NCI-H1930 (cell line): Measurements from ENCODE around the gene MAGED2.
A peak's percentile ranks its signal among the peaks of the same experiment; 100 is the strongest.
"Not testable (repeated sequence)": the region's sequence is repeated elsewhere in the genome, so short reads cannot be mapped to it uniquely, and the experiment has no call there.

Experiments
- DNase-seq, 2 experiments: peaks; one replicate each; lab custom pipeline; 2025; lab: John Stamatoyannopoulos, UW

MAGED2 gene, protein sequence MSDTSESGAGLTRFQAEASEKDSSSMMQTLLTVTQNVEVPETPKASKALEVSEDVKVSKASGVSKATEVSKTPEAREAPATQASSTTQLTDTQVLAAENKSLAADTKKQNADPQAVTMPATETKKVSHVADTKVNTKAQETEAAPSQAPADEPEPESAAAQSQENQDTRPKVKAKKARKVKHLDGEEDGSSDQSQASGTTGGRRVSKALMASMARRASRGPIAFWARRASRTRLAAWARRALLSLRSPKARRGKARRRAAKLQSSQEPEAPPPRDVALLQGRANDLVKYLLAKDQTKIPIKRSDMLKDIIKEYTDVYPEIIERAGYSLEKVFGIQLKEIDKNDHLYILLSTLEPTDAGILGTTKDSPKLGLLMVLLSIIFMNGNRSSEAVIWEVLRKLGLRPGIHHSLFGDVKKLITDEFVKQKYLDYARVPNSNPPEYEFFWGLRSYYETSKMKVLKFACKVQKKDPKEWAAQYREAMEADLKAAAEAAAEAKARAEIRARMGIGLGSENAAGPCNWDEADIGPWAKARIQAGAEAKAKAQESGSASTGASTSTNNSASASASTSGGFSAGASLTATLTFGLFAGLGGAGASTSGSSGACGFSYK

DNA sequence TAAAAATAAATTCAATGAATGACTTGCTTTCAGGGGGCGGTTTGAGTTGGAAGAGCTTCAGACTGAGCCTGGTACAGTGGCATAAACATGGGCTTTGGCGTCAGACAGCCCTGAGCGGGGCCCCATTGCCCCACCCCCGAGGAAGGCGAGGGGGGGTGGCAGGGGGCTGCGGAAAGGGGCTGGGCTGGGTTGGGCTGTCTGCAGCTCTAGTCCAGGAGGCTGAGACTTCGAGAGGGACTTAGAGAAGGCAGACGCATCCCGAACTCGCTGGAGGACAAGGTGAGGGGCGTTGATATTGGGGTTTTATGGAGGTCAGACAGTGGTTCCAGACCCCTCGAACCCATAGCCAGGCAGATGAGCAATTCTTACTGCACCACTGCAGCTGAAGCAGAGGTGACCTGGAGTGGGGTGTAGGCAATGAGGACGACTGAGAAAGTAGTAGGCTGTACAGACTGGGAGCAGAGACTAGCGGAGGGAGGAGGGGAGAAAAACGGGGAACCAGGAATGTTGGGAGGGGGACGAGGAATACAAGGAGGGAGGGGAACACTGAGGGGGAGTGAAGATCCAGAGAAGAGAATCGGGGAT lies at the start of gene MAGED2:
MAGED2 (plus strand) TSS at position 222 of the 585 bp plus-strand sequence. CDS start 1,587 bp downstream, outside the sequence.
- DNase-seq, result peak; percentile 23 to 36

DNA sequence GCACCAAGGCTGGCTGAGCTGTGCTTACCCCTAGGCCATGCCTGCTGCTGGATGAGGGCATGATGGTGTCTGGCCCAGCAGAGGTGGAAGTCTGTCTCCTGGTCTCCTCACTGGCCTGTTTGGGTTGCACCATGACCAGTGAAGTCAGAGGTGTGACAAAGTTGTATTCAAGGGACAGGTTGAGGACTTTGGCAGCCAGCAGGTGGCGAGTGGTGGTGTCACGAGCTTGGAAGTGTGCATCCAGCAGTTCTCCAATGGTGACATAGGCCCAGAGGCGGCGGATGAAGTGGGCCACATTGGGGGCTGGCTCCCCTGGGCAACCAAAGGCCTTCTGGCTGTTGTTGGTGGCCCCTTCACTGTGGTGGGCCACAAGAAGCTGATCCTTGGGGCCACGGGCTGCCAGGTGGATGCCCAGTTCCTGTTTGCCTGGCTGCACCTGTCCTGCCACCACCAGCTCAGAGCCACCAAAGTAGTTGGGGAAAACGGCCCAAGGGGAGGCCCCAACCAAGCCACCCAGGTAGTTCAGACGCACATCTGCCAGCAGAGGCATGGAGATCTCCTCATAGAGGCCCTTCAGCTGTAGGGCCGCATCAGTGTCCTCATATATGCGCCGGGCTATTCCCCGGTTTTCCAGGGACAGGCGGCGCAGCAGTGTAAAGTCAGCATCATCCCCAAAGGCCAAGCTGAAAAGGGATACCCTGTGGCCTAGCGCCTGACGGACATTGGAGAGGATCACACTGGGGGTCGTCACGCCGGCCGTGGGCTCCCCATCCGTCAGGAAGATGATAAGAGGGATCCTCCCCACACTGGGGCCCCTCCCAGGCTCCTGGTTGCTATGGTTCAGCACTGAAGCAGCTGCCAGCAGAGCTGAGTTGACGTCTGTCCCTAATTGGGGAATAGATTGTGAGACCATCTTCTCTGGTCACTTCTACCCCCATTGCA lies 49.2 kb upstream of the MAGED2 start:
- DNase-seq, result no peak

DNA sequence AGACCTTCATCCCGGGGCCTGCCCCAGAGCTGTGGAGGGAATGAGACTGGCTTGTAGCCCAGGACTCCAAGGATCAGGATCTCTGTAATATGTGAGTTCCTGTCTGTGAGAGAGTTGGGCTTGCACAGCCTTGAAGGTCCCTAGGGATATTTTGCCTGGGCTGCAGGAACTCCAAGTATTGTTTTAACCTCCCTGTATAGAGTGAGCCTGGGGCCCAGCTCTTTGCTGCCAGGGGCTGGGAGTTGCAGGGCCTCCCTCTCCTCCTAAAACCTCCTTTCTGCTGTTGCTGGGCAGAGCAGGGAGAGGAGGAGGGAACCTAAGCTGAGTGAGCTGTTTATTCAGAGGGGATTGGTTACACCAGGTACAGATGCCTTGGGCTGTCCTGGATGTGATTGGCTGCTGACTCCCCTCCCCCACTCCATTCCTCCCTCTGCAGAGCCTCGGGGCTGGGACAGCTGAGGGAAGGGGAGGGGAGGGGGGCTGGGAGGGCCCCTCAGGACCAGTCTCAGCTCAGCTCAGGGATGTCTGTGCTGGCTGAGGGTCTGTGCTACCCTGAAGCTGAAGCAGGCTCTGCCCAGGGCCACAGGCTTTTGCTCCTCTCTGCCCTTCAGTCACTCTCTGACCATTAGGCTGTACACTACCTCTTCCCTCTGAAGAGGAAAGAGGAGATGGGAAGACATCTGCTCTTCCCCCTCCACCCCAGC lies 33.0 kb upstream of the MAGED2 start:
- DNase-seq, result not testable (repeated sequence)

DNA sequence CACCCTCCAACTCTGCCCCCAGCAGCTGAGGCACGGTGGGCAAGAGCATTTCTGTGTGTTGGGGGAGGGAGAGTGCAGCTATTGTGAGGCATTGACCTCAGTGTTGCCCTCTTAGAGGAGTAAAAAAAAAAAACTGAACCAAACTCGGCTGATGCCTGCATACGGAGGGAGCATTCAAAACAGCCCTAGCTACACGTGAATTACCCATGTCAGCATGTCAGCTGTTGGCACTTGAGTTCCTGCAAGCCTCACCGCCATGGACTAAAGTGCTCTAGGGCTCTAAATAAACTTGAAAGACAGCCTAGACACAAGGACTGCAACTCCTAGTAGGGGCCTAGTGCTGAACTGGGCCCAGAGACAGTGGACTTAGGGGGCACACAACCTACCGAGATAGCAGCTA lies 31.5 kb upstream of the MAGED2 start:
- no peak for DNase-seq

DNA sequence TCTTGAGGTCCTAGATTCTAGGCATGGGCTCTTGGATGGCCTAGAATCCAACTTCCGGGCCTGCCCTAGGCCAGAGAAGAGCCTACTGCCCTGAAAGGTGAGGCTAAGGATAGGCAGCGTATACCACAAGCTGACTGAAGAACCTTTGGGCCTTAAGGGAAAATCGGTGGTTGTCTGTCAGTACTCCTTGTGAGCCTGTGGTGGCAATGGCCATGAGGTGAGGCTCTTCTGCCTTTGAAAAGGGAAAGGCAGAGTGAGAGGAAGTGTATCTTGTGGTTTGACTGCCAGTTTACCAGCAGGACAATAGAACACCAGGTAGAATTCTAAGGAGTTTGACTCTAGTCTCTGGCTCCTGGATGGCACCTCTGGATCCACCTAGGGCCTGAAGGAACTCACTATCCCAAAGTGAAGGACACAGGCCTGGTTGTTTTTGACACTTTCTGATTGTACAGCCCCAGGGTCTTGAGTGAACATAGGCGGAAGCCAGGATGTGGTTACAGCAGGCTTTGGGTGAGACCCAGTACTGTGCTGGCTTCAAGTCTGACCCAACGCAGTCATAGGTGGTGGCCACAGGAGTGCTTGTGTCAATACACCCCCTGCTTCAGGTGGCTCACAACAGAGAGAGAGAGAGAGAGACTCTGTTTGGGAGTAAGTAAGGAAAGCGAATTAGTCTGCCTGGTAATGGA lies 30.4 kb upstream of the MAGED2 start:
- no peak for DNase-seq

DNA sequence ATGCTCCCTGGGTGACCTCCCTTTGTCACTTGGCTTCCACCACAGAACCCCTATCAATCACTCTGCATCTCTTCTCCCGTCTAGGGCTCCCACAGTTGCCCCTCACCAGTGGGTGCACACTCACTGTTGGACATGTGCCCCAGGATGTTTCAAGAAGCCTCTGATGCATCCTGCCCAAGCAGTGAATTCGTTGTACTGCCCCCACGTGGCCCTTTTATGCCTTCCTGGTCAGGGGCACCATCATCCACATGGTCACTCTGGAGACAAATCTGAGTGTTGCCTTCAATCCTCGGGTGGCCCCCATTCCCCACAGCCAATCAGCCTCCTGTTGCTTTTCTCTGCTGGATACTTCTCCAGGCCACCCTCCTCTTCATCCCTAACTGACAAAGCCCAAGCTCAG lies 21.6 kb upstream of the MAGED2 start:
- no peak for DNase-seq

DNA sequence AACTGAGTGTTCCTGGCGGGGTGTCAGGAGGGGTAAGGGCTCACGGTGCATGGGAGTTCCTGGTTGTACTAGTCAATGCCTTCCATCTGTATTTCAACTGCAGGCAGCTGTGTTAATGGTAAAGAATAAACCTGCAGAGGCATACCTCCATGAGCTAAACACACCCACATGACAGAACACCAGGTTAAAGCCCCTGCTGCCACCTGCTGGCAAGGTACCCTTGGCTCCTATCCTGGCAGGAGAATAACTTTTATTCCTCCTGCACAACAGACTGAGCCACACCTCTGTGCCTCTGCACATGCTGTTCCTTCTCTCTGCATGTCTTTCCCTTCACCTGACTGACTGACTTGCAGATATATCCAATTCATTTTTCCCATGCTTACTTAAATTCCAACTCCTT lies 20.6 kb upstream of the MAGED2 start:
- DNase-seq, result no peak

DNA sequence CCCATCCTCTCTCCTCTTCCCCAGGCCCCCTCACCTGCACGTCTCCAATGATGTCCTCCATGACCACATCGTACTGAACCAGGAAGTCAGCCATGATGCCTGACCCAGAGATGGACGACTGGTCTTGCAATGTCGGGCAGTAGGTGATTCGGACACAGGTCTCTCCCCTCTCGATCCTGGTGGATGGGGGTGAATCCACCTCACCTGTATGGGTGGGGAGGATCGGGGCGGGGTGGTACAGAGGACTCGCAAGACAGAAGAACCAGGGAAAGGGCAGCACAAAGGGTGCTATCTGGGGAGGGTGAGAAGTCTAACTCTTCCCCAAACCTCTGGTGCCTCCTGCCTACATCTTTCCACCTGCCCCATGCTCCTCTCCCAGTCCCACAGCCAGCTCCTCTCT lies 19.1 kb upstream of the MAGED2 start:
- no peak for DNase-seq

DNA sequence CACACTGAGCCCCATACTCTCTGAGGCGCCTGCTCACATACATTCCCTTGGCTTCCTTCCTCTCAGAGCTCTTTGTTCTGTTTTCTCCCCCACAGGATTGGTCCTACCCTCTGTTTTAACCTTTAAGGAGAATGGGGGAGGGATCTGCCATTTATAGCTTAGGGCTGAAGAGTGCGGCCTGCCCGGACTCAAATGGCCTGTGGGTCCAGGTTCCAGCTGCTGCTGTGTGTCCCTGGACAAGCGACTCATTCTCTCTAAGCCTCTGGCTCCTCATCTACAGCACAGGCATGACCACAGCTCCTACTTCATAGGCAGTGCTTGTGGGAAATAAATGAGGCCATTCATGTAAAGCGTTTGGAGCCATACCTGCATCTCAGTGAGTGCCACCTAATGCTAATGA lies 18.1 kb upstream of the MAGED2 start:
- not testable (repeated sequence) for DNase-seq

DNA sequence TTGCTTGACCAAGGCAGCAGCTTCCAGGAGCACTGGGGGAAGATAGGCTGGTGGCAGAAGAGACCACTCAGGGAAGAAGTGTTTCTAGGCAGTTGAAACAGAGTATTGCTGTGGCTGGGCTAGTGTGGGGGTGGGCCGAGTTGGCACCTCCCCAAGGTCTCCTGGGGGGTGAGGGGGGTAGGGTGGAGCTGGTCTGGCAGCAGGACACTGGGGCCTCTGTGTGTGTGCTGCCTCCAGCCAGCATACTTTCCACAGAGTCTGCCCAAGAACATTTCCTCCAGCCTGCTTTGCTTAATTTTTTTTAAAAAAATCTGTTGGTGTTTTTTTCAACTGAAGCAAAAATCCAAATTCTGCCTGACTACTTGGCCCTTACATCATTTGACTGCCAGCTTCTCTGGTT lies 13.5 kb upstream of the MAGED2 start:
- DNase-seq, result no peak

DNA sequence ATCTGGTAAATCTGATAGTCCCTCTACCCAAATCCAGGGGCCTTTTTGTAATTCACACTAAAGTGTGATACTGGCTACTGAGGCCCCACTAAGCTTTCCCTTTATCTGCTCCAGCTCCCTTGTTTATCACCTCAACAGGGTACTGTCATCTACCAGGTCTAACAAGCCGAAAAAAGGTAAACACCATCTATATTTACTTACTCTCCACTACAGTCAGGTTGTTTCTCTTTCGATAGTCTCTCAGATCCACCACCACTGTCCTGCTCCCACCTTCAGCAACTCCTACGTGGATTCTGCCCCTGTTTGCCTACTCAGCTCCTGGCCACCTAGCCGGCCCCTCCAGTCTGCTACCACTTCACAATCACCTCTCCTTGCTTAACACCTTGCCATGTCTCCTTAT lies 12.8 kb upstream of the MAGED2 start:
- DNase-seq, result no peak

DNA sequence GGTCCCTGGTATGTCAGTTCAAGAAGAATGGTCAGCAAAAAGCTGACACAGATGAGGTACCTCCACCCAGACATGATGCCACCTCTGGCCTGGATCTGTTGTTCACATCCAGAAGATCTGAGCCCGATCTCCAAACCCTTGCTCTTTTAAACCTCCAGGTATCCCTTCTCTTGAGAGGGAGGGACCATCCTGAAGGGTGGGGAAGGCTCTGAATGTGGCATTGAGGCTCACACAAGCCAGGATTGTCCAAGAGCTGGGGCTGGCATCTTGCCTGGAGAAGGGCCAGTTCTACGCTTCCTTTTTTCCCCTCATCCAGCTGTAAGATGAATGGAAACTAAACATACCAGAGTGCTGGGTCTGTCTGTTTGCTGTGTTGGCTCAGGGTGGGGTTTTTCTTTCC lies 9.4 kb upstream of the MAGED2 start, which contains the start of gene ITIH6:
ITIH6 (minus strand) TSS at position 119 of the 400 bp plus-strand sequence; CDS start at position 74, 45 bp downstream.
- no peak for DNase-seq

DNA sequence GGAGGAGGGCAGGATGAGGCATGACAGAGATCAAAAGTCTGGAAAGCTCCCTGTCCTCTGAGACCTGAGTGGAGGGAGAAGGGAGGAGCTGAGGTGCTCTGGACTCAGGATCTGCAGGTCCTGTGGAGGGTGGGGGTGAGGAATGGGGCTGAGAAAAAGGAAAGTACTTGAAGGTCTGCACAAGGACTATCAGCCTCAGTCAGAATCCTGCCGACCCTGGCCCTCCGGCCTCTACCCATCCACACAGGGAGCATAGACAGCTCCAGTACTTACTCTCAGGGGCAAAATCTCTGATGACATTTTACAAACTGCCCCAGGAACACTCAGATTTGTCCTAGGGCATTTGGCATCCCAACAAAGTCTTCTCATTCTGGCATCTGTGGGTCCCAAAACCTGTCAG lies 8.5 kb upstream of the MAGED2 start:
- DNase-seq, result no peak

DNA sequence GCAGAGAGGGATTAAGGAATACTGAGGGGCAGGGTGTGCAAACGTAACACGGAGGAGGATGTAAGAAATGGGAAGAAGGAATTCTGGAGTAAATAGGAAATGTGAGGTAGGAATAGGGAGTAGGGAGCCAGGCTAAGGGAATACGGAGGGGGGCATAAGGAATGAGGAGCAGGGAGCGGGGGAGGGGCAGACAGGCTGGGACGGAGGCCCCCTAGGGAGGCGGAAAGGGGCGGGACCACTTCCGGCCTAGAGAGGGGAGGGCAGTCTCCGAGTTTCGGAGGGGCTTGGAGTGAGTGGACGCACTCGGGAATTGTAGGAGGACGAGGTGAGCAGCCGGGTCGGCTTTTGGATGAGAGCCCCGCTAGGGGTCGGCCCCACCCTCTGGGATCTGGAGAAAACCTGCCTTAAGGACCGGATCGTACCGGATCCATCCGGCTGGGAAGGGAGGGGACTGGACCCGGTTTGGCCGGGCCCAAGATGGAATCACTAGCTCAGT lies 612 bp downstream of the MAGED2 start:
- DNase-seq, result peak; percentile 49 to 73

DNA sequence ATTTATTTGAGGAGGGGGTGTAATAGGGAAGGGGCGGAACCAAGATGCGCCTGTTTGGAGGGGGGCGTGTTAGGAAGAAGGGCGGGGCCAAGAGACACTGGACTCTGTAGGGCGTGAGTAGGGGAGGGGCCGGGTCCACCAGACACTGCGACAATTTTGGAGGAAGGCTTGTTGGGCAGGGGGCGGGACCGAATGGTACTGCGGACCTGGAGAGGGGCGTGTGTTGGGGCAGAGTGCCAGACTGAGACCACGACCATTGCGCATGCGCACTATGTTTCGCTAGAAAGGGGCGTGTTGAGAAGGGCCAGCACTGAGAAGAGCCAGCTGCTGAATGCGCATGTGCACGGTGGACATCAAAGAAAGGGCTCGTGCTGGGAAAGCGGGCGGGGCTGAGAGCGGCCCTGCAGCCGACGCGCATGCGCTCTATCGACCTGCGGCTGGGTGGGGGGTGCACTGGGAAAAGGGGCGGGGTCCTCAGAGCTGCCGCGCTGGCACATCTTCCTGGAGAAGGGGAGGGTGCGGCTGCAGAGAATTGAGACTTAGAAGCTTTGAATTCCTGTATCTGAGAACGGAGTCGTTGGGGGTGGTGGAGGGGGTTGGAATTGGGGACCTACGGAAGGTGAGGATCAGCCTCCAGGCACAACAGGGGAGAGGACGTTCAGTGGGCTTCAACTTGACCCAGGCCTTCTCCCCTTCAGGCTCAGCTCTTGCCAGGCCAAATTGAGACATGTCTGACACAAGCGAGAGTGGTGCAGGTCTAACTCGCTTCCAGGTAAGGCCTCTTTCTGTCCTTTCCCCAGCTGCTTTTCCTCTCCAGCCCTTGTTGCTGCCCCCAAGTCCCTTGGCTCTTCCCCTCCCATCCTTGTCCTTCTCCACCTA lies 1.3 kb downstream of the MAGED2 start:
- DNase-seq, result peak; percentile 91

DNA sequence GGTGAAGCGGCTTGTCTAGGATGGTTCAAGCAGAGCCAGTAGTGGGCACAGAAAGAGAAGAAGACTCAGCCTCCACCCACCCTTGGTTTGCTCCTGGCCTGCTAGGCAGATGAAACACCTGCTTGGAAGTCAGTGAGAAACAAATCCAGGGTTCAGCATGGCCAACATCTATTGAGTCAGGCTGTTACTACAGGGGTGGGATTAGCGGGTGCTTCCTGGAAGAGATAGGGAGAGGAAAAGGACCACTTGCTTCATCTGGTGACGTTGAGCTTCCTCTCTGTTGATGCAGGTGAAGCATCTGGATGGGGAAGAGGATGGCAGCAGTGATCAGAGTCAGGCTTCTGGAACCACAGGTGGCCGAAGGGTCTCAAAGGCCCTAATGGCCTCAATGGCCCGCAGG lies 3.0 kb downstream of the MAGED2 start:
- DNase-seq, result no peak

DNA sequence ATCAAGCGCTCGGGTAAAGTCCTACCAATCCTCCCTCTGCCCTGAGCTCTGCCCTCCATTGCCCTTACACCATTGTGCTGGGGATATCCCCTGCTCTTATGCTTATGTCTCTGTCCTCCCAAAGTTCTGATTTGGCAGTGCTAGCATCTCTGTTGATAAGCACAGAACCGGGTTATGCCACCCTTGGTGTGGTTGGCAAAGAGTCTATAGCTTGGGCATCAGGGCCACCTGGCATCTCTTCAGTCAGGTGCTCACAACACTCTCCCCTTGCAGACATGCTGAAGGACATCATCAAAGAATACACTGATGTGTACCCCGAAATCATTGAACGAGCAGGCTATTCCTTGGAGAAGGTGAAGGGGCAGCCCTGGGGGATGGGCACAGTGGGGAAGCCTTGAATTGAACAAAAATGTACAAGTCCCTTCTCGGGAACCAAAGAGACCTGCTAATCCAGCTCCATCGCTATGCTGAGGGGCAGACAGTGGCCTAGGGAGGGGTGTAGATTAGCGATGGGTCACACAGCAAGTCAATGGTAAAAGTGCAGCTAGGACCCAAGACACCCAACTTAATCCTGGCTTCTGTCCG lies 3.8 kb downstream of the MAGED2 start:
- DNase-seq, result no peak

DNA sequence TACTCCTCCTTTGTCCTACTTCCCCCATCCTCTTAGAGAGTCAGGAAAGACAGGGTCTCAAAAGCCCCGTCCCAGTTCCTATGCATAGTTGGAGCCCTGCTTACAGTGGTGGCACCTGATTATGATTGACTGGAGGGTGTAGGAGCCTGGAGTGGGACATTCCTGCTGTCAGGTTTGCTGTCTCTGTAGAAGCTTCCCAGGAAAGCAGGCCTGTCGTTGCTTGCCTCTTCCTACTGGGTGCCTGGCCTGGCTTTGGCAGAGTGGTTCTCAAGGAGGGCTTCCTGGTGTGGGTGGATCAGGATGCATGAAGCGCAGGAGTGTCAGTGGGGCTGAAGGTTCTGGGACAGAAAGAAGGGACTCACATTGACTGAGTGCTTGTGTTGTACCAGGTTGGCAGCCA lies 4.8 kb downstream of the MAGED2 start:
- DNase-seq, result no peak

DNA sequence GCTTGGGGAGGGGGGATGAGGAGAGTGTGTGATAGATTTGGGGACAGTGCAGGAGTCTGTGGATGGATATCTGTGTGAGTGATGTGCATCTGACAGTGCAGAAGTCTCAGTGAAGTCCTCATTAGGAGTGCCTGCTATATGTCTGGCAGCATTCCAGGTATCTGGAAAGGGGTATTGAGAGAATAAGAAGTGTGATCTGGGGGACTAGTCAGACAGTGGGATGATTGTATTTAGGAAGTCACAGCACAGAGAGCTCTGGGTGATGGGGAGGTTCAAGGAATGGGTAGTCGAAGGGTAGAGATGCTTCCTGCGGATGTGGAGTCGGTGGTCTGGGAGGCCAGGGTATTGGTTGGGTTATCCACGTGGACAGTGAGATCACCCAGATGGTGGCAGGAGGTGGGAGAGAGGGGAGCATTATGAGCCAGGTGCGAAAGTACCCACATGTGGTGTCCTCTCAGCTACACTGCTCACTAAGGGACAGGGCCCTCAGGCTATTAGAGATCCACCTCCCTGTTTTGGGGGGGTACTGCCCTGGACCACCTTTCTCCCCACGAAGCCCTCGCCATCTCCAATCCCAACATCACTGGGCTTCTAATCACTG lies 9.8 kb downstream of the MAGED2 start:
- DNase-seq, result no peak
